ENCODE data around the gene KIRREL3. TPM values are rescaled to one million over a fixed set of nuclear protein-coding genes. Genes with fewer than 3 reads are reported as not detected.

The KIRREL3 gene
- polyA plus RNA-seq, 1 of the 3 experiments (the other 2 are of a cell fraction), result 3.7 TPM

DNA sequence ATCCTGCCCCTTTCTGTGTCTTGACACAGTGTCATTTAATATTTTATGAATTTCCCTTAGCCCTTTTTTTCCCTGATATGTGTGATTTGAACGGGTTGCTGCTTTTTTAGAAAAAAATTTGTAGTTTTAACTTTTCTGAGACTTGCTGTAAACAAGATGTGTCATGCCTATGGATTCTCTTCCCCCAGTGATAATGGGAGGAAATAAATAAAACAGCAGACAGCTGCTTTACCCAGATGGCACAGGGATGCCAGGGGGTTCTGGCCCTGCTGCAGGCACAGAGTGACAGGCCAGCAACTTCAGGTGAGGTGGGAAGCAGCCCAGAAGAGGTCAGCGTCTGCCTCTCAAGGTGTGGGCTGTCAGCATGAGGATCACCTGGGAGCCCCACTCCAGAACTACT lies 266.9 kb downstream of the KIRREL3 start (continued):
- TF ChIP-seq CTCF (IDR thresholded peaks at IDR 0.05) (no peak), TCF12 (IDR thresholded peaks at IDR 0.05) (no peak)

DNA sequence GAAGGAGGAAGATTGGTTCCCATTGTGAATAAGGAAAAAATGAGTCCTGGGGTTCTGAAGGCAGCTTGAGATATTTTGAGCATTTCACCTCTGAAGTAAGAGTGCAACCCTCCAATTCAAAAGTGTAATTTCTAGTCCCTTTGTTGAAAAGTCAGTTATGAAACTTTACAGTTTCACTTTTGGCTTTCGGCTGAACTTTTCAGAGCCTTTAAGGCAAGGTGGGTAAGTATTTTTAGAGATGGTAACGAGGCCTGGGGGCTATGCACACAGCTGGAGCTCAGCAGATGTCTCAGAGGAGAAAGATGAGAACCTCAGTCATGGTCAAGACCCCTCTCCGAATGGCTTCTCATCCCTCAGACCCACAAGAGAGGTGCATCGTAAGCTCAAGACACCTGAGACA lies 267.6 kb downstream of the KIRREL3 start:
- Histone ChIP-seq H3F3A (replicated peaks; ENCODE audit: insufficient read depth) (no peaks in the 10 kb centered on the region), H3K4me3 (ENCODE audit: low read depth in 2 of 2, low read length in 1 of 2) (no peak overlapping the region), H3K79me2 (ENCODE audit: insufficient read depth) (no peaks in the 10 kb centered on the region), H3K4me2 (no peak overlapping the region), H3K4me1 (ENCODE audit: control insufficient read depth in 1 of 2, insufficient read depth in 2 of 2, low read depth in 1 of 2, low read length in 1 of 2) (no peaks in the 10 kb centered on the region), H2AFZ (ENCODE audit: low read depth) (no peak overlapping the region; the same call in 1 of the 2 replicates), H3K9ac (no peak overlapping the region), H3K27me3 (ENCODE audit: insufficient read depth) (no peaks in the 10 kb centered on the region), H3K27ac (ENCODE audit: low read depth in 2 of 2, low read length in 1 of 2) (no peak overlapping the region), H4K20me1 (ENCODE audit: insufficient read depth) (no peaks in the 10 kb centered on the region), H3K9me2 (no peaks in the 10 kb centered on the region), H3K36me3 (replicated peaks in 1 of 2; ENCODE audit: control insufficient read depth in 1 of 2, insufficient read depth in 2 of 2, low read length in 1 of 2) (no peaks in the 10 kb centered on the region), H3K9me3 (no peaks in the 10 kb centered on the region)
- TF ChIP-seq NRF1 (IDR thresholded peaks at IDR 0.05; ENCODE audit: low read depth, low read length) (no peak), NFIC (IDR thresholded peaks at IDR 0.05; ENCODE audit: borderline replicate concordance) (no peak), YY1 (IDR thresholded peaks at IDR 0.05; ENCODE audit: low read depth) (no peak), RXRA (IDR thresholded peaks at IDR 0.05; ENCODE audit: borderline replicate concordance, low read depth) (no peak), FOSL2 (IDR thresholded peaks at IDR 0.05; ENCODE audit: borderline replicate concordance, low read depth) (no peak)
- TF ChIP-seq, protein P1, sequence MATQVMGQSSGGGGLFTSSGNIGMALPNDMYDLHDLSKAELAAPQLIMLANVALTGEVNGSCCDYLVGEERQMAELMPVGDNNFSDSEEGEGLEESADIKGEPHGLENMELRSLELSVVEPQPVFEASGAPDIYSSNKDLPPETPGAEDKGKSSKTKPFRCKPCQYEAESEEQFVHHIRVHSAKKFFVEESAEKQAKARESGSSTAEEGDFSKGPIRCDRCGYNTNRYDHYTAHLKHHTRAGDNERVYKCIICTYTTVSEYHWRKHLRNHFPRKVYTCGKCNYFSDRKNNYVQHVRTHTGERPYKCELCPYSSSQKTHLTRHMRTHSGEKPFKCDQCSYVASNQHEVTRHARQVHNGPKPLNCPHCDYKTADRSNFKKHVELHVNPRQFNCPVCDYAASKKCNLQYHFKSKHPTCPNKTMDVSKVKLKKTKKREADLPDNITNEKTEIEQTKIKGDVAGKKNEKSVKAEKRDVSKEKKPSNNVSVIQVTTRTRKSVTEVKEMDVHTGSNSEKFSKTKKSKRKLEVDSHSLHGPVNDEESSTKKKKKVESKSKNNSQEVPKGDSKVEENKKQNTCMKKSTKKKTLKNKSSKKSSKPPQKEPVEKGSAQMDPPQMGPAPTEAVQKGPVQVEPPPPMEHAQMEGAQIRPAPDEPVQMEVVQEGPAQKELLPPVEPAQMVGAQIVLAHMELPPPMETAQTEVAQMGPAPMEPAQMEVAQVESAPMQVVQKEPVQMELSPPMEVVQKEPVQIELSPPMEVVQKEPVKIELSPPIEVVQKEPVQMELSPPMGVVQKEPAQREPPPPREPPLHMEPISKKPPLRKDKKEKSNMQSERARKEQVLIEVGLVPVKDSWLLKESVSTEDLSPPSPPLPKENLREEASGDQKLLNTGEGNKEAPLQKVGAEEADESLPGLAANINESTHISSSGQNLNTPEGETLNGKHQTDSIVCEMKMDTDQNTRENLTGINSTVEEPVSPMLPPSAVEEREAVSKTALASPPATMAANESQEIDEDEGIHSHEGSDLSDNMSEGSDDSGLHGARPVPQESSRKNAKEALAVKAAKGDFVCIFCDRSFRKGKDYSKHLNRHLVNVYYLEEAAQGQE (IDR thresholded peaks at IDR 0.05; ENCODE audit: low read depth, low read length), result no peak
- TF ChIP-seq, protein P2, sequence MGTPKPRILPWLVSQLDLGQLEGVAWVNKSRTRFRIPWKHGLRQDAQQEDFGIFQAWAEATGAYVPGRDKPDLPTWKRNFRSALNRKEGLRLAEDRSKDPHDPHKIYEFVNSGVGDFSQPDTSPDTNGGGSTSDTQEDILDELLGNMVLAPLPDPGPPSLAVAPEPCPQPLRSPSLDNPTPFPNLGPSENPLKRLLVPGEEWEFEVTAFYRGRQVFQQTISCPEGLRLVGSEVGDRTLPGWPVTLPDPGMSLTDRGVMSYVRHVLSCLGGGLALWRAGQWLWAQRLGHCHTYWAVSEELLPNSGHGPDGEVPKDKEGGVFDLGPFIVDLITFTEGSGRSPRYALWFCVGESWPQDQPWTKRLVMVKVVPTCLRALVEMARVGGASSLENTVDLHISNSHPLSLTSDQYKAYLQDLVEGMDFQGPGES (IDR thresholded peaks at IDR 0.05; ENCODE audit: low read depth, low read length), result no peak
- TF ChIP-seq, protein P3, sequence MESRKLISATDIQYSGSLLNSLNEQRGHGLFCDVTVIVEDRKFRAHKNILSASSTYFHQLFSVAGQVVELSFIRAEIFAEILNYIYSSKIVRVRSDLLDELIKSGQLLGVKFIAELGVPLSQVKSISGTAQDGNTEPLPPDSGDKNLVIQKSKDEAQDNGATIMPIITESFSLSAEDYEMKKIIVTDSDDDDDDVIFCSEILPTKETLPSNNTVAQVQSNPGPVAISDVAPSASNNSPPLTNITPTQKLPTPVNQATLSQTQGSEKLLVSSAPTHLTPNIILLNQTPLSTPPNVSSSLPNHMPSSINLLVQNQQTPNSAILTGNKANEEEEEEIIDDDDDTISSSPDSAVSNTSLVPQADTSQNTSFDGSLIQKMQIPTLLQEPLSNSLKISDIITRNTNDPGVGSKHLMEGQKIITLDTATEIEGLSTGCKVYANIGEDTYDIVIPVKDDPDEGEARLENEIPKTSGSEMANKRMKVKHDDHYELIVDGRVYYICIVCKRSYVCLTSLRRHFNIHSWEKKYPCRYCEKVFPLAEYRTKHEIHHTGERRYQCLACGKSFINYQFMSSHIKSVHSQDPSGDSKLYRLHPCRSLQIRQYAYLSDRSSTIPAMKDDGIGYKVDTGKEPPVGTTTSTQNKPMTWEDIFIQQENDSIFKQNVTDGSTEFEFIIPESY (IDR thresholded peaks at IDR 0.05; ENCODE audit: borderline replicate concordance, low read depth), result no peak
- ChIA-PET POLR2A (no interaction called here), CTCF (interaction anchor here (8.8 kb wide), 1 partner anchor 16 kb away, joined by 63 read pairs; no protein-coding TSS in a partner anchor)
- no peak for DNase-seq
- WGBS (ENCODE audit: low lambda C conversion rate), result 47% methylated on average over 3 of the region's 4 CpGs

Data from SK-N-SH (cell line).